ENCODE data around the gene M1AP.

M1AP gene

DNA sequence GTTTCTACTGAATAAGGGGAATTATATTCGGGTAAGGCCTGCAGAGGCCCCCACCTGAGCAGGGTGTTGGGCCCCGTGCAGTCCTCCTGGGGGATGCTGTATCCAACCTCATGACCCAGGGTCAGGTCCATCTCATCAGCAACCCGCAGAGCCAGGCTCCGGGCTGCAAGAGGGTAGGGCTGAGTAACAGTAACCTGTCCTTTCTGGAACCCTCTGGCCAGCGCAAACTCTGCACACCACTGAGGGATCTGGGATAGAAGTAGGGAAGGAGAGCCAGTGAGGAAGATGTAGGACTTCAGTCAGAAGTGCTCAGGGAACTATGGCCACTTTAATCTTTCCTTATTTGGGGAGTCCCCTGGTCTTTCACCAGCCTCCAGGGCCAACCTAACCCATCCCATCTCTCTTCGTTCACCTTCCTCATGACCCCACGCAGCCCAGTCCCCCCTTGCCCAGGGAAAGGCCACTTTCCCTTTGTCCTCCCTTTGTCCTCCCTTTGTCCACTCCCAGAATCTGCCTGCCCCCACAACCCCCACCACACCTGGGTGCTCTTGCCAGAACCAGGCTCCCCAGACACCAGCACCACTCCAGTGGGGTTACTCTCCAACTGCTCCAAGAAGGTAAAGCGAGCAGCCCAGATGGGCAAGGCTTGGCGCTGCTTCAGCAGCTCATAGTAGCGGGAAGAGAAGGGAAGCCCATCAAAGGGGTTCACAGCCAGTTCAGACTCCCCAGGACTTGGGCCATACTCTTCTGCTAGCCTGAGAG is 123.0 kb downstream of the M1AP start:
- TF ChIP-seq CTCF (IDR thresholded peaks at IDR 0.05; ENCODE audit: control insufficient read depth, extremely low read depth, insufficient read depth), result no peak
- no peak for DNase-seq (ENCODE audit: low read depth)

GRCh38 chr2:74524005-74524404 is 124.1 kb downstream of the M1AP start:
- DNase-seq (ENCODE audit: low read depth), result no peak
- no peak for TF ChIP-seq CTCF (IDR thresholded peaks at IDR 0.05; ENCODE audit: control insufficient read depth, extremely low read depth, insufficient read depth)
- H3K4me3 ChIP-seq (ENCODE audit: low read depth, low read length), result no peak overlapping the region

More for the DNA sequence above, 123.0 kb downstream of the M1AP start:
- H3K4me3 ChIP-seq (ENCODE audit: low read depth, low read length), result peak overlapping the region; percentile 57

GRCh38 chr2:74522516-74522915 is 125.6 kb downstream of the M1AP start:
- no peak for TF ChIP-seq CTCF (IDR thresholded peaks at IDR 0.05; ENCODE audit: control insufficient read depth, extremely low read depth, insufficient read depth)
- no peak for DNase-seq (ENCODE audit: low read depth)
- H3K4me3 ChIP-seq (ENCODE audit: low read depth, low read length), result no peak overlapping the region

DNA sequence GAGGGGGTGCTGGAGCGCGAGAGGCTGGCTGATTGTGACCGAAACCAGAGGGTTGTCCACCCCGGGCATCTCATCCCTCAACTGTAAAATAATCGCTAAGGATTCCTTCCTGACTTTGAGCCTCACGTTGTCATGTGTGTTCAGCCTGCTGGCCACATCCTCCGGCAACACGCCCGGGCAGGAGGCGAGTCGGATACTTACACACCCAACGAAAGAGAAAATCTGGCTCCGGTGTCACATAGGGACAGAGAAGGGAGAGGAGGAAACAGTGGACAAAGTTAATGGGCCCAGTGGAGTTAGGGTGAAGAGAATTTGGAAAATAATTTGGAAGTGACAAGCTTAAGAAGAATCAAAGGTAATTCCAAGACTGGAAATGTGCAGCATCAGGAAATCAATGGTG is 131.5 kb downstream of the M1AP start:
- TF ChIP-seq CTCF (IDR thresholded peaks at IDR 0.05; ENCODE audit: control insufficient read depth, extremely low read depth, insufficient read depth), result no peak
- DNase-seq (ENCODE audit: low read depth), result no peak
- no peak overlapping the region for H3K4me3 ChIP-seq (ENCODE audit: low read depth, low read length)

GRCh38 chr2:74515981-74516633 is 132.0 kb downstream of the M1AP start:
- no peak for TF ChIP-seq CTCF (IDR thresholded peaks at IDR 0.05; ENCODE audit: control insufficient read depth, extremely low read depth, insufficient read depth)
- DNase-seq (ENCODE audit: low read depth), result no peak
- no peak overlapping the region for H3K4me3 ChIP-seq (ENCODE audit: low read depth, low read length)

DNA sequence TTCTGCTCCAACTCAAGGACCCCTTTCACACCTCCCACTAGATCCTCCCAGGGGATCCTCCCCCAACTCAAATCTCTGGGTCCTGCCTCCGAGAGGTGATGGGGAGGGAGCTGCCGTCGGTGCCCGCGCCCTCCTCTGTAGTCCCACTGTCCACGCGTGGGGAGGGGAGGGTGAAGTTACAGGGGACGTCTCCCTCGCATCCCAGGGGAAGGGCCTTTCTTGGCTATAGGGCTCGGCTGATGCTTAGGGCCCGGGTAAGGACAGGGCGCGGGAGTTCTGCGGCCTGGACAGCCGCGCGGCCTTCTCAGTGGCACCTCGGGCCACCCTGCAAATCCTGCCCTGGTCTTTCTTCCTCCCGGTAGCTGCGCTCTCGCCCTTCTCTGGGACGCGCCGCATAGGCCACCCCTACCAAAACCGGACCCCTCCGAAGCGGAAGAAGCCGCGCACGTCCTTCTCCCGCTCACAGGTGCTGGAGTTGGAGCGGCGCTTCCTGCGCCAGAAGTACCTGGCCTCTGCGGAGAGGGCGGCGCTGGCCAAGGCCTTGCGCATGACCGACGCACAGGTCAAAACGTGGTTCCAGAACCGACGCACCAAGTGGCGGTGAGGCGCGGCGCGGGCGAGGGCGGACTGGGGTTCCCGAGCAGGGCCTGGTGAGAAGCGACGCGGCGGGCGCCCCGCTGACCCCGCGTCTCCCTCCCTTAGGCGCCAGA is 132.7 kb downstream of the M1AP start:
- no peak overlapping the region for H3K4me3 ChIP-seq (ENCODE audit: low read depth, low read length)
- TF ChIP-seq CTCF (IDR thresholded peaks at IDR 0.05; ENCODE audit: control insufficient read depth, extremely low read depth, insufficient read depth), result no peak
- no peak for DNase-seq (ENCODE audit: low read depth)

Data from LNCaP clone FGC (cell line).